ENCODE data around the gene DPM1.
"Not testable (repeated sequence)": the region's sequence is repeated elsewhere in the genome, so short reads cannot be mapped to it uniquely, and the experiment has no call there.

Gene DPM1

DNA sequence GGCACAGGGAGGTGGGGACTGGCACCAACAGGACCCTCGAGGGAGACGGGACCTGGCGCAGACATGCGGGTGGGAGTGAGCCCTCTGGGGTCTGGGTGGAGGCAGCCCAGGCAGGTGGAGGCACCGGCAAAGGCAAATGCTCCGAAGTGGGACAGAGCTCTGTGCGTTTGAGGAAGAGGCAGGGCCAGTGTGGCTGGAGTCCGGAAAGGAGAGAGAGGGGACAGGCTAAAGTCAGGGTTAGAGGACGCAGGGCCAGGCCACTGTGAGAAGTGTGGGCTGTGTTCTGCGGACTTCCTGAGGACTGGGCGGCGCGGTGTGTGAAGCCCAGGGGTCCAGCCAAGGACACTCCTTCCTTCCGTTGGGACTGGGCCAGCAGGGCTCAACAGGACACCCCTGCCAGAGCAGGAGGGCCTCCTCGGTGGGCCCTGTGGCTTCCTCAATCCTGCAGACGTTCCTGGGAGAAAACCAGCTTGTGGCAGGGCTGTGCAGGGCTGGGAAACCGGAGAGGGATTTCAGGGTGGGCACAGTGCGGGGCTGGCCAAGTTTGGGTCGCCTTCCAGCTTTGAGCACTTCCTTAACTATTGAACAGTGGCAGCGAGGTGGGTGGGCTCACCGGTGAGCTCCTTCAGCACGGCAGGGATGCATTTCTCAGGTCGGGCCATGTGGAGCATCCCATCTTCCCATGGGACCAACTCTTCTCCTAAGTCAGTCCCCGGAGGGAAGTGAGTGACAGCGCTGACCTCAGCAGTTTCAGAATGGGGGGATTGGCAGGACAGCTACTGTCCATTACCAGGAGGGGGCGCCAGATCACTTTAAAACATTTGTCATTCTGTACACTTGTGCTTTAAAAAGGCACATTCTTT is 22.8 kb upstream of the DPM1 start:
- no peak for DNase-seq (ENCODE audit: low read depth)
- no peak overlapping the region for H3K4me3 ChIP-seq (ENCODE audit: low read depth, low read length)
- TF ChIP-seq, protein P1, sequence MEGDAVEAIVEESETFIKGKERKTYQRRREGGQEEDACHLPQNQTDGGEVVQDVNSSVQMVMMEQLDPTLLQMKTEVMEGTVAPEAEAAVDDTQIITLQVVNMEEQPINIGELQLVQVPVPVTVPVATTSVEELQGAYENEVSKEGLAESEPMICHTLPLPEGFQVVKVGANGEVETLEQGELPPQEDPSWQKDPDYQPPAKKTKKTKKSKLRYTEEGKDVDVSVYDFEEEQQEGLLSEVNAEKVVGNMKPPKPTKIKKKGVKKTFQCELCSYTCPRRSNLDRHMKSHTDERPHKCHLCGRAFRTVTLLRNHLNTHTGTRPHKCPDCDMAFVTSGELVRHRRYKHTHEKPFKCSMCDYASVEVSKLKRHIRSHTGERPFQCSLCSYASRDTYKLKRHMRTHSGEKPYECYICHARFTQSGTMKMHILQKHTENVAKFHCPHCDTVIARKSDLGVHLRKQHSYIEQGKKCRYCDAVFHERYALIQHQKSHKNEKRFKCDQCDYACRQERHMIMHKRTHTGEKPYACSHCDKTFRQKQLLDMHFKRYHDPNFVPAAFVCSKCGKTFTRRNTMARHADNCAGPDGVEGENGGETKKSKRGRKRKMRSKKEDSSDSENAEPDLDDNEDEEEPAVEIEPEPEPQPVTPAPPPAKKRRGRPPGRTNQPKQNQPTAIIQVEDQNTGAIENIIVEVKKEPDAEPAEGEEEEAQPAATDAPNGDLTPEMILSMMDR (IDR thresholded peaks at IDR 0.05; ENCODE audit: low read depth, low read length, missing control alignments) = peak; percentile 85

GRCh38 chr20:50980071-50980681 is 21.8 kb upstream of the DPM1 start:
- H3K4me3 ChIP-seq (ENCODE audit: low read depth, low read length) = no peak overlapping the region
- TF ChIP-seq, protein P1 (IDR thresholded peaks at IDR 0.05; ENCODE audit: low read depth, low read length, missing control alignments) = no peak
- no peak for DNase-seq (ENCODE audit: low read depth)

- DNase-seq (ENCODE audit: low read depth); H3K4me3 ChIP-seq (ENCODE audit: low read depth, low read length): not testable (repeated sequence)
Measured at GRCh38 chr20:50978533-50978932, 20.2 kb upstream of the DPM1 start.

DNA sequence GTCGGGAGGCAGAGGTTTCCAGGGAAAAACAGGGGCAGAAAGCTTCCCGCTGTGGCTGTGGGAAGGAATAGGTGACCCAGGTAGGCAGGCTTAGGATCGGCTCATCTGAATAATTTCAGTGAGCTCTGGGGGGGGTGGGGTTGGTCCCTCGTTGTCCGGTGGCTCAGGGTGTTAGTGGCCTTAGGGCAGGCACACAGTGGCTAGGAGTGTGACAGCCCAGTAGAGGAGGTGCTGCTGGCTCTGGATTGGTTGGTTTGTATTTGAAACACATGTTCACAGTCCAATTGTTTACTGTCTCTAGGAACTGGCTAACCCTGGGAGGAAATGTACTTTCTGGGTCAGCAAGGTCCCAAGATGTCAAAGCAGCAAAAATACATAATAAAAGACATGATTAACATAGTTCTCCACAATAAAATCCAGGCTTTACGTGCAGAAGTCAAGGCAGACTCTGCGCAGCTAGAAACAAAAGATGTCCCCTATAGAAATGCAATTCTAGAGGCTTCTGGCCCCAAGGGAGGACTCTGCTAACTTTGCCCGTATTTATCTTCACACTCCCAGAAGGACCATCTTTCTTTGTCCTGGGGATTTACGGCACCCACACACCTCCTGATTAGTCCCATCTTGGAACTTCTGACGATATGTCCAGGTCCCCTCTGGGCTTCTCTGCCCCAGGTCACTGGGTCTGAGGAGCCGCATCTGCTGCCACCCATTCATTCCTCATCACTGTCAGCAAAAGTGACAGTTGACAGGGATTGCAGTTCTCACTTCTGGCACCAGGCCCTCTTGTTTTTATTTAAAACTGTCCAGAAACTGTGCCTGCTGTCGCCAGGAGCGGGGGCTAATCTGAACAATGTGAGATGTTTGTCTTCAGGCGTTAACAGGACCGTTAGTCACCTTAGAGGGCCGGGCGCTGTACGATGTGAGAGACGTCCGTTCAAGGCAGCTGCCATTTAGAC is 19.0 kb upstream of the DPM1 start:
- TF ChIP-seq, protein P1 (IDR thresholded peaks at IDR 0.05; ENCODE audit: low read depth, low read length, missing control alignments) = no peak
- DNase-seq (ENCODE audit: low read depth) = no peak
- H3K4me3 ChIP-seq (ENCODE audit: low read depth, low read length) = no peak overlapping the region

- DNase-seq (ENCODE audit: low read depth) = no peak
- H3K4me3 ChIP-seq (ENCODE audit: low read depth, low read length) = no peak overlapping the region
- TF ChIP-seq, protein P1 (IDR thresholded peaks at IDR 0.05; ENCODE audit: low read depth, low read length, missing control alignments) = no peak
Measured at GRCh38 chr20:50975701-50976330, 17.5 kb upstream of the DPM1 start.

- H3K4me3 ChIP-seq (ENCODE audit: low read depth, low read length) = no peak overlapping the region
- no peak for DNase-seq (ENCODE audit: low read depth)
- TF ChIP-seq, protein P1 (IDR thresholded peaks at IDR 0.05; ENCODE audit: low read depth, low read length, missing control alignments) = no peak
Measured at GRCh38 chr20:50969912-50970311, 11.6 kb upstream of the DPM1 start.
